HL-60/S4 treated with retinoic acid at 250 ng/mL for 4 days and 3 days (cell line): ENCODE data around the gene C6orf47.

Experiments used
- in situ Hi-C: fragments of 300-500 bp; cut with MboI; formaldehyde crosslinking; loops from 2 replicates; pipeline ENCODE4 v1.7.0; 2022; ENCODE audit warnings: low sequenced_read_pairs

C6orf47 gene

GRCh38 chr6:31661262-31662123 is 915 bp upstream of the C6orf47 start:
- in situ Hi-C loops, result no loop called here

GRCh38 chr6:31659649-31660380 is 763 bp downstream of the C6orf47 start:
- in situ Hi-C loops, result no loop called here

GRCh38 chr6:31658983-31659648 is 1.5 kb downstream of the C6orf47 start:
- in situ Hi-C loops, result no loop called here

GRCh38 chr6:31658158-31658688 is 2.4 kb downstream of the C6orf47 start:
- in situ Hi-C loops, result no loop called here

GRCh38 chr6:31657406-31658157 is 3.0 kb downstream of the C6orf47 start:
- in situ Hi-C loops, result no loop called here

- in situ Hi-C loops, result no loop called here
Observed at GRCh38 chr6:31655349-31656237, 5.0 kb downstream of the C6orf47 start, which contains the start of gene APOM. Gene APOM, plus strand, starts transcription at chr6:31655894. Its CDS starts 73 bp downstream, at chr6:31655967.

GRCh38 chr6:31654574-31655348 is 5.8 kb downstream of the C6orf47 start:
- in situ Hi-C loops, result no loop called here

GRCh38 chr6:31652925-31653724 is 7.5 kb downstream of the C6orf47 start:
- in situ Hi-C loops, result no loop called here

GRCh38 chr6:31651602-31652191 is 8.9 kb downstream of the C6orf47 start:
- in situ Hi-C loops, result no loop called here

- in situ Hi-C loops, result no loop called here
Observed at GRCh38 chr6:31645325-31645724, 15.3 kb downstream of the C6orf47 start.

- in situ Hi-C loops, result no loop called here
Observed at GRCh38 chr6:31643818-31644454, 16.6 kb downstream of the C6orf47 start.

GRCh38 chr6:31642798-31643570 is 17.6 kb downstream of the C6orf47 start:
- in situ Hi-C loops, result no loop called here

GRCh38 chr6:31641370-31641769 is 19.2 kb downstream of the C6orf47 start:
- in situ Hi-C loops, result no loop called here

- in situ Hi-C loops, result no loop called here
Observed at GRCh38 chr6:31640612-31641011, 20.0 kb downstream of the C6orf47 start.

GRCh38 chr6:31639449-31639861 is 21.1 kb downstream of the C6orf47 start:
- in situ Hi-C loops, result no loop called here

GRCh38 chr6:31639043-31639442 is 21.5 kb downstream of the C6orf47 start:
- in situ Hi-C loops, result no loop called here
